C4-2B (cell line): Measurements from ENCODE around the gene CGREF1.

Source experiments
- ZFX ChIP-seq: fragments of 450-650 bp; IDR thresholded peaks from 2 replicates; pipeline ENCODE4 v1.6.1; 2017
- TF ChIP-seq, protein P1 (sequence below): fragments of 450-650 bp; conservative IDR thresholded peaks from 2 replicates; pipeline ENCODE4 v1.5.1; 2017; ENCODE audit warnings: mild to moderate bottlenecking

DNA sequence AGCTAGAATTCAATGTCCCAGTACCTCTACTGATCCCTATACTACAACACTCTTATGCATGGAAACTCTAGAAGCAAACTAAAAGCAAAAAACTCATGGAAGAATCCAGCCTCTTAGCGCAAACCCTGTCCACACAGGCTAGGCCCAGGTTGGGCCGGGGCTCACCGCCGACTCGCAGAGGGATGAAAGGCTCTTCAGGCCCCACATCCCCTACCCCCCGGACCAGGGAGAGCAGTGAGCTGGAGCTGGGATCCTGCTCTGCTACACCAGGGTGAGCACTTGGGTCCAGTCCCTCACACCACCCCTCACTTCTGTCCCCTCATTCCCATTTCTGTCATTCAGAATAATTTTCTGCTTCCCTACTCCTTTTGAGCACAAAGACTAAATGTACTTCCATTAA lies 49.5 kb downstream of the CGREF1 start:
- TF ChIP-seq, protein P1, sequence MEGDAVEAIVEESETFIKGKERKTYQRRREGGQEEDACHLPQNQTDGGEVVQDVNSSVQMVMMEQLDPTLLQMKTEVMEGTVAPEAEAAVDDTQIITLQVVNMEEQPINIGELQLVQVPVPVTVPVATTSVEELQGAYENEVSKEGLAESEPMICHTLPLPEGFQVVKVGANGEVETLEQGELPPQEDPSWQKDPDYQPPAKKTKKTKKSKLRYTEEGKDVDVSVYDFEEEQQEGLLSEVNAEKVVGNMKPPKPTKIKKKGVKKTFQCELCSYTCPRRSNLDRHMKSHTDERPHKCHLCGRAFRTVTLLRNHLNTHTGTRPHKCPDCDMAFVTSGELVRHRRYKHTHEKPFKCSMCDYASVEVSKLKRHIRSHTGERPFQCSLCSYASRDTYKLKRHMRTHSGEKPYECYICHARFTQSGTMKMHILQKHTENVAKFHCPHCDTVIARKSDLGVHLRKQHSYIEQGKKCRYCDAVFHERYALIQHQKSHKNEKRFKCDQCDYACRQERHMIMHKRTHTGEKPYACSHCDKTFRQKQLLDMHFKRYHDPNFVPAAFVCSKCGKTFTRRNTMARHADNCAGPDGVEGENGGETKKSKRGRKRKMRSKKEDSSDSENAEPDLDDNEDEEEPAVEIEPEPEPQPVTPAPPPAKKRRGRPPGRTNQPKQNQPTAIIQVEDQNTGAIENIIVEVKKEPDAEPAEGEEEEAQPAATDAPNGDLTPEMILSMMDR = no peak
- TF ChIP-seq ZFX = no peak
